Activated CD4-positive, alpha-beta T cell treated with anti-CD3 and anti-CD28 coated beads for 24 hours (primary cell): ENCODE data around the gene LATS2.
"Not testable (repeated sequence)": the region's sequence is repeated elsewhere in the genome, so short reads cannot be mapped to it uniquely, and the experiment has no call there.

Experiments
- DNase-seq, 2 donors: peaks; one replicate each; pipeline ENCODE4 v3.0.0-alpha.2; 2020; ENCODE audit warnings: low read depth in 2 of 2

The LATS2 gene

DNA sequence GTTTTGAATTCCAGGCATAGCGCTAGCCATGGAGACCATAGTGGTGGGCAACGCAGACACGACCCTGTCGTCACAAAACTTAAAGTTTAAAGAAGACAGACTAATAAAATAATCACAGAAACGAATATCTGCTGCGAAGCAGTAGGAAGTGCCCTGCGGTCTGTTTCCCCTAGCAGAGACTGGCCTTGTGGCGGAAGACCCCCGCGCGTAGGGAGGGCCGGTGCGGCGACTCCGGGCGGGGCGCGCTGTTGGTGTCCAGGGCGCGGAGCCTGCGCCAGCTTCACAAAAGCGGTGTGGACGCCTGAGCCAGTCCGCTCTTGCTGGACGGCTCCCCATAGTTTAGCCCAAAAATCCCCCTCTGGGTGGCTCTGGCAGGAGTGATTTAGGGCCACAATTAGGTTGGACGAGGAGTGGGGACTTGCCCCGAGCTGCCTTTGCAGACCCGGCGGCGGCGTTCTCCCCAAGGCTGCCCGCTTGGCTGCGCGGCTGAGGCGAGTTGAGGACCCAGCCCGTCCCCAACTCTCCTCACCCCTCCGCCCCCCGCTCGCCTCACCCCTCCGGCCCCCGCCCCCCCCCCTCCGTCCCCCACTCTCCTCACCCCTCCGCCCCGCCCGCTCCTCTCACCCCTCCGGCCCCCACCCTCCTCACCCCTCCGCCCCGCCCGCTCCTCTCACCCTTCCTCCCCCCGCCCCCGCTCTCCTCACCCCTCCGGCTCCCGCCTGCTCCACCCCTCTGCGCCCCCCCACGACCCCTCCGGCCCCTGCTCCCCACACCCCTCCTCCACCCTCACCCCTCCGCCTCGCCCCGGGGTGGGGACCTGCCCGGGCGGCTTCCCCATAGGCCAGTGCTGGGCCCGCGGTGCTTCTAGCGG is 14.2 kb upstream of the LATS2 start:
- DNase-seq: no peak

DNA sequence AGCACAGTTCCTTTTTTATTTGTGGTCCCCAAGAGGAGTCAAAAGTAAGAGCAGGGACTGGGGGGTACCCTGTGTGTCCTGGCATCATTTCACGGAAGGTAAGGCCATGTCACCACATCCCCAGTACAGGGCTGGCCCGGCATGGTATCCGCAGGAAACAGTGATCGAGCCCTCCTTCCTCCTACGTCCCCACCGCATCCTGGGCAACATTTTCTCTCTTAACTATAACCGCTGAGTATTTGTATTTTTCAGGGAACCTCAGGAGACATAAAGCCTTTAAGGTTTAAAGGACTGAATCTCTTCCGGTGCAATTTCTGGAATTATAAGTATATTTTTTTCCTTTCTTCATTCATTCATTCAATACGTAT is 13.6 kb upstream of the LATS2 start:
- DNase-seq: no peak

DNA sequence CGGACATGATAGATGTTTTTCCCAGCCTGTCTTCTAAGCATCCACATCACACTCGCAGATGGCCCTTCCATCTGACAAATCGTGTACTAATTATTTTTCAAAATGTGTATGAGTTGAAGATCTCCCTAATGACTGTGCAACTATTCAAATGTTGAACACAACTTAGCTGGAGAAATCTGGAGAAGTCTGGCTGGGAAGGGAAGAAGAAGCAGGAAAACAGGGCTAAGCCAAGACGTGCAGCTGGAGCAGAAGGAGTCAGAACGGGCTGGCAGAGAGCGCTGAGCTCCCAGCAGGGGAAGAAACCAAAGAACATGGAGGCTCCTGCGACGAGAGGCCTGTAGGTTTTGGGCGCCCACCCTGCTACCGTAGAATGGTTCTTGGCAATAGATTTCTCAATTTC is 13.2 kb upstream of the LATS2 start:
- DNase-seq: no peak

DNA sequence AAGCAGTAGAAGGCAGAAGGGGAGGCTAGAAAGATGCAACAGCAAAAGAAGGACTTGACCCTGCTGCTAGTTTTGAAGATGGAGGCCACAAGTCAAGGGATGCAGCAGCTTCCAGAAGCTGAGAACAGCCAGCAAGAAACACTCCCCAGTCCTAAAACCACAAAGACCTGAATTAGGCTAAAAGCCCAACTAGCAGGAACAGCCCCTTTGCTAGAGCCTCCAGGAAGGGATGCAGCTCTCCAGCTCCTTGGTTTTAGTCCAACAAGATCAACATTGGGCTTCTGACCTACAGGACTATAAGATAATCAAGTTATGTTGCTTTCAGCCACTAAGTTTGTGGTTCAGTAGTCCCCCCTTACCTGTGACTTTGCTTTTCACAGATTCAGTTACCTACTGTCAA is 10.5 kb upstream of the LATS2 start:
- no peak for DNase-seq

DNA sequence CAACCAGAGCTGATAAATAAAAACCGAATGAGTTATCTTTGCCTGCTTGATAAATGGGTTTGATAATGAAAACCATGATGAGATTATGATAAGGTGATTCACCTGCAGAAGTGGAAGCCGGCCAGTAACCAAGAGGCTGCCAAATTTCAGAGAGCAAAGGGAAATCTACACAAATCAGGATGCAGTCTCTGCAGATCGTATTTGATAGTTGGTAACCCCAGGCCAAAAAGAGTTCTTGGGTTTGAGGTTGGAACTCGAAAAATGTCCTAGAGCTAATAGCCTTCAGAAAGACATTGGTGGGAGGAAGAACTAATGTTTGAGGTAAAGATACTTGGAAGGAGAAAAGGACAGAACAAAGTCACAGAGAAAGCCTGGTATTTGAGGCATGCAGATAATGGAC is 9.6 kb upstream of the LATS2 start:
- no peak for DNase-seq

DNA sequence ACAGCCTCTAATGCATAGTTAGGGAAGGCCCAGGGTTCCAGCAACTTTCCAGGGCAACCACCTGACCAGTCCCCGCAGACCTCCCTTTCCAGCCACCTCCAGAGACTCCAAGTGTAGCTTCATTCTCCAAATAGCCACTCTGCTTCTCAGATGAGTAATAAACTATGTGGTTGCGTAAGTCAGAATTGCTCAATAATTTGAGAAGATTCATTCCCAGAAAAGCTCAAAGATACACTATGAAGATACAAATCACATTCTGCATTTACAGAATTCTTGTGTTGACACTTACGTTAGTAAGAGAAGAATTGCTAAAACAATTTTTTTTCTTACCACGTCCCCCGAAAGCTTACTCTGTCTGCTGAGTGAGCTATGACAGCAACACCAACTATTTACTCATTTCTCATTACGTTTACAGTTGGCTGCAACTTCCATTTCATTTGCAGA is 8.2 kb upstream of the LATS2 start:
- DNase-seq: no peak

DNA sequence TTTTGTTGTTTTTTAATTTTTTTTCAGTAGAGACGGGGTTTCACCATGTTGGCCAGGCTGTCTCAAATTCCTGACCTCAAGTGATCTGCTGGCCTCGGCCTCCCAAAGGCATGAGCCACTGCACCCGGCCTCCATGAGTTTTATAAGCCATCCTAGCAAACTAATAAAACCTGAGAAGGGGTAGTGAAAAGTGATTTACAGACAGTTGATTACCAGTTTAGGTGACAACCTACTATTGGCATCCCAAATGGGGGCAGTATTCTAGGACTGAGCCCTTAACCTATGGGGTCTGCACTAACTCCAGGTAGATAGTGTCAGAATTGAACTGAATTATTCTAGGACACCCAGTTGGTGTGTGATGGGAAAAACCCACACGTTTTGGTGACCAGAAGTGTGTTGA is 6.5 kb upstream of the LATS2 start:
- no peak for DNase-seq

DNA sequence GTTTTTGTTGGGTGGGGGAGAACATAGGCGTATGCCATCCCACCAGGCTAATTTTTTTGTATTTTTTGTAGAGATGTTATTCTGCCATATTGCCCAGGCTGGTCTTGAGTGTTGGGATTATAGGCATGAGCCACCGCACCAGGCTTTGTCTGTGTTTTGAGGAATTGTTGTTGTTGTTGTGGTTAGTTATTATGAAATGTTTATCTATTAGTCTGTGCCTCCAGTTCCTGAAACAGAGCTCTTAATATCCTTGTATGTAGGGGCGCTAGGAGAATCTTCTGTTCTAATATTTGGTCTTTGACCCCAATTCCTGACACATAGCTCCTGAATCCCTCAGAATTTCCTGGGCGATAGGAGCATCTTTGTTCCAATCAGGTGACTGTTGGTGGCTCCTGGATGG is 5.6 kb upstream of the LATS2 start:
- no peak for DNase-seq

DNA sequence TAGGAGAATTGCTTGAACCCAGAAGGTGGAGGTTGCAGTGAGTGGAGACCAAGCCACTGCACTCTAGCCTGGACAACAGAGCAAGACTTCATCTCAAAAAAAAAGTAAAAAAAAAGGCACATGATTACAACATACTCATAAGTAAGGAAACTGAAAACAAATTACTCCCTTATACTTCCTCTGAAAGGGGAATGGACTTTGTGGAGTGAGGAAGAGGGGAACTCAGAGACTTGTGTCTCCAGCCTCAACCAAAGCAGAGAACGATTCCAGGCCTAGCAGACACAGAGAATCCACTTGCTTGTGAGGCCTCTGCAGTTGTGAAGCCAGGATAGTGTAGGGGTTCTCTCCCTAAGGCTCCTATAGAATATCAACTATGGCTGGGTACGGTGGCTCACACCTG is 4.3 kb upstream of the LATS2 start:
- DNase-seq: no peak

DNA sequence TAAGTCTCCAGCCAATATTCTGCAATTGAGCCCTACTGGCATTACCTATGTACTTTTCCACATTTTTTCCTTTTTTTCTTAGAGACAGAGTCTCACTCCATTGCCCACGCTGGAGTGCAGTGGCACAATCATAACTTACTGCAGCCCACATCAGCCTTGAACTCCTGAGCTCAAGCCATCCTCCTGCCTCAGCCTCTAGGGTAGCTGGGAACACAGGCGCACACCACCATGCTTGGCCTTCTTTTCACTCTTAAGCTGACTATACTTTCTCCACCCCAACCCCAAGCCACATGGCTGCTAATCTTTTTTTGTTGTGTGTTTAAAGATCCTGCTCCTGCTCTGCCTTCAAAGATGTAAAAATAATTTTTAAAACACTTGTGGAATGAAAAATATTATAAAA is 1.6 kb upstream of the LATS2 start:
- DNase-seq: no peak

DNA sequence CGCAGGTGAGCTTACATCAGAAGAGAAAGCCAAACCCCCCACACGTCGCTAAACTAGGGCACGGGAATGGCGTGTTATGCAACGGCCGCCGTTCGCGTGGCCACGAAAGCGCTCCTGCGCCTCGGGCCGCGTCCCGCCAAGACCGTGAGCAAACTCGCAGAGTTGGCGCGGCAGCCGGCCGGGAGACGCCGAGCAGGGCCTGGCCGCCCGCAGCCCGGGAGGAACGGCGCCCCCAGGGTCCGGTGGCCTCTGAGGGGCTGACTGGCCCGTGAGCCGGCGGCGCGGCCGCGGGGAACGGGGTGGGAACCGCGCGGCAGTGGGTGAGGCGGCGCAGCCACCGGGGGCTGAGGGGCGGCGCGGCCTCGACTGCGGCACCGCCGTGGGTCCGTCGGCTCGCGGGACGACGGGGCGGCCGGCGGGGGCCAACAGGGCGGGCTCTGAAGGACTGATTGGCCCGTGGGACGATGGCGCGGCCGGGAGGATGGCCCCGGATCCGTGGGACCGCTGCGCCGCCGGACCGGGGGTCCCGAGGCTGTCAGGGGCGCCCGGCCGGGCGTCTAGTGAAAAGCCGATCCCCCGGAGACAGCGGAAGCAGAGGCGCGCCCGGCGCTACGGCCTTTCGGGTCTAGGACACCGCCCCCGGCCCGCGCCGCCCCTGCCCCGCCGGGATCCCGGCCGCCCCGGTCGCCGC is 903 bp downstream of the LATS2 start:
- DNase-seq: no peak

DNA sequence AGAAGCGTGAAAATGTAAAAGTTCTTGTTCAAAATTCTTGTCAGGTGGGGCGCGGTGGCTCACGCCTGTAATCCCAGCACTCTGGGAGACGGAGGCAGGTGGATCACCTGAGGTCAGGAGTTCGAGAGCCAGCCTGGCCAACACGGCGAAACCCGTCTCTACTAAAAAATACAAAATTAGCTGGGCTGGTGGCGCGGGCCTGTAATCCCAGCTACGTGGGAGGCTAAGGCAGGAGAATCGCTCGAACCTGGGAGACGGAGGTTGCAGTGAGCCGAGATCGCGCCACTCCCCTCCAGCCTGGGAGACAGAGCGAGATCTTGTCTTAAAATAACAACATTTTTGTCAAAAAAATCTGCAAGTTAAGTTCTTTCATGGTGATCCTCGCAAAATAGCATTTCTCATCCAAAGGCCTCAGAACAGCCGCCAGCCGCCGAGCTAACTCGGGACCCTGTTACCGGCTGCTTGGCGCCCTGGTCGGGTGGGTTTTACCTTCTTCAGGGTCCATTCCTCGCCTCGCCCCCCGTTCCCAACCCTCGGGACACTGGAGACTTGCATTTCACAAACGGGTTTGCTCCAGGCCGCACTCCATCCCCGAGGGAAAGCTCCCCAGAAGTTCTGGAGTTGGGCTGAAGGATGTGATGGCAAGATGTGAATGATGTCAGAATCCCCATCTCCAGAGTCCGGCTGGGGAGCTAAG is 1.6 kb downstream of the LATS2 start:
- DNase-seq: no peak

DNA sequence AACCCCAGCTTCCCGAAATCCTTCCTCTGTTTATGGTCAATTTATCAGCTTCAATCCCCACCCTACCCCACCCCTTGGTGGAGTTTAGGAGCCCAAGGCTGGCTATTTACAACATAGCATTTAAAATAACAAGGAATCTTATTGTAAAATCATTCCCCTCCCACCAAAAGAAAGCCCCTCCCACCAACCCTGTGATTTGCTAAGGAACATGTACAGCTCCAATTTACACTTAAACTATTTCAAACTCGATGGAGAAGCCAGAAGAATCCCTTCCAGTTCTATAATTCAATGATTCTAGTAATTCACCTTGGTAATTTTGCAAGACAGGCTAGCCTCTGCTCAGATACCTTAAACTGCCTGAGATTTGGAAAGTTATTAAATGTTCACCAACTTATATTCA is 3.0 kb downstream of the LATS2 start:
- DNase-seq: no peak

DNA sequence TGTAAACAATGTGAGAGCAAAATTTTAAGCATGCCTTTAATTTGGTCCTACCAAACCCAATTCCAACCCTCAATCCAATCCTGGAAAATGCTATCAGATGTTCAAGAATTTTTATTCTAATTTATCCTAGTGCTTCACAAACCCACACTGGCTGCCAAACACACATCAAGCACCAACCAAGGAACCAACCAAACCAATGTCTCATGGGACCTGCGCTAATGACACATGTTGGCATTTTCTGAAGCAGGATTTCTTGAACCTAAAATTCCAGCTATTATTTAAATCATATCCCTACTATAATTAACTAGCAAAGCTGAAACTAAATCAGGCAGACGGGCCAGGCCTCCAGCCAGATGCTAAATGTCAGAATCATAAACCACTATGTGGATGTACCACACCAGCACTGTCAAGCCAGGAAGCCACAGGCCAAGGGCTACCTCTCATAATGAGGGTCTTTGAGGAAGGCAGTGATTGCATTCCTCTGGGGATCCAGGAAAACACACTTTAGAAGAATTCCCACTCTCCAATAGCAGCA is 5.8 kb downstream of the LATS2 start:
- DNase-seq: no peak

DNA sequence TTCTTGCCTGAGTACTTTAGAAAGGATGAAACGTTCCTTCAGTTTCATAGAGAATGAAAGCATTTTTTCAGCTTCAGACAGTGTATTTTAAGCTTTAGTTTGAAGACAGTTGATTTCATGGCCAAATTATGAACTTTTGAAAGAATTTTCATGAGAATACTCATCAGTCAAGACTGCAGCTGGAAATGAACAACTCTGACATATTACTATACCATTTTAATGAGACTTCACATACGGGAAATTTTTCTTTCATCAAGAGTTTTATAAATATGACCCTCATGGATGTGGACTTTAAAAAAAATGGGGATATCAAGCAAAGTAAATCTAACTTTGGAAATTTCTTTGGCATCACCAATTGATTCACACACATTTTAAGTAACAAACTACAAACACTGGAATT is 6.4 kb downstream of the LATS2 start:
- no peak for DNase-seq

DNA sequence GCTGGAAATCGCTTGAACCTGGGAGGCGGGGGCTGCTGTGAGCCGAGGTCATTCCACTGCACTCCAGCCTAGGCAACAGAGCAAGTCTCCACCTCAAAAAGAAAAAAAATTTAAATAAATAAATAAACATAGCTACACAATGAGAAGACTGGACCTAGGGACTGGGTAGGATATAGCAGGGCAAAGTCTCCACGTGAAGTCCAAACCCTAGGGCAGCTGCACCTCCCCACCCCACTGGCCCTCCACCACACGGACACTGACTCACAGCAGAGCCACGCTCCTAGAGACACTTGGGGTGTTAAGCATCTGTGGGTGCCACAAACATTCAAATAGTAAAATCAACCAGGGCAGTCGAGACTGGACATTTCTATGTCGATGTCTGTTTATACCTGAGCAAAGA is 7.1 kb downstream of the LATS2 start:
- DNase-seq: no peak

DNA sequence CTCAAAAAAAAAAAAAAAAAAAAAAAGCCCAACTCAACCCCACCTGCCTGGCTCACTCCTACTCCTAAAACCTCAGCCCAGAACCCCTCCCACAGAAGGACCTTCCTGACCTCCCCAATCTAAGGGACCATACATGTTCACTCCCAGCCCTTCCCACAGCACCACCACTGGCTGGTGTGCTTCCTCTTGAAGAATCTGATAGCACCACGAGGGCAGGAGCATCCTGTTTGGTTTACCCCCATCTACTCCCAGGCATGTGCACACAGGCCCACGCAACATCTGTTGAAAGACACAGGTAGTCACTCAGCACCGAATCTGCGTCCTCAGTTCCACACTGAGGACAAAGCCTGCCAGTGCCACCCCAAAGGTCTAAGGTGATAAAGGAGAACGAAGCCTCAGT is 8.2 kb downstream of the LATS2 start:
- DNase-seq: no peak

DNA sequence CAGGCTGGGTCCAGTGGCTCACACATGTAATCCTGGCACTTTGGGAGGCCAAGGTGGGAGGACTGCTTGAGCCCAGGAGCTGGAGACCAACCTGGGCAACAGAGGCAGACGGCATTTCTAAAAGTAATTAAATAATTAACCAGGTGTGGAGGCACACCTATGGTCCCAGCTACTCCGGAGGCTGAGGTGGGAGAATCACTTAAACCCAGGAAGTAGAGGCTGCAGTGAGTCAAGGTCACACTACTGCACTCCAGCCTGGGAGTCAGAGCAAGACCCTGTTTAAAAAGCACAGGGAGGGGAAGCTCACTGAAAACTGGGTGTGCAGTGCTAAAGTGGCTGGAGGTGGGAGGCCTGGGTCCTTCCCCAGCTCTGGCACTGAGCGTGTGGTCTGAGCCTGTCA is 9.7 kb downstream of the LATS2 start:
- no peak for DNase-seq

DNA sequence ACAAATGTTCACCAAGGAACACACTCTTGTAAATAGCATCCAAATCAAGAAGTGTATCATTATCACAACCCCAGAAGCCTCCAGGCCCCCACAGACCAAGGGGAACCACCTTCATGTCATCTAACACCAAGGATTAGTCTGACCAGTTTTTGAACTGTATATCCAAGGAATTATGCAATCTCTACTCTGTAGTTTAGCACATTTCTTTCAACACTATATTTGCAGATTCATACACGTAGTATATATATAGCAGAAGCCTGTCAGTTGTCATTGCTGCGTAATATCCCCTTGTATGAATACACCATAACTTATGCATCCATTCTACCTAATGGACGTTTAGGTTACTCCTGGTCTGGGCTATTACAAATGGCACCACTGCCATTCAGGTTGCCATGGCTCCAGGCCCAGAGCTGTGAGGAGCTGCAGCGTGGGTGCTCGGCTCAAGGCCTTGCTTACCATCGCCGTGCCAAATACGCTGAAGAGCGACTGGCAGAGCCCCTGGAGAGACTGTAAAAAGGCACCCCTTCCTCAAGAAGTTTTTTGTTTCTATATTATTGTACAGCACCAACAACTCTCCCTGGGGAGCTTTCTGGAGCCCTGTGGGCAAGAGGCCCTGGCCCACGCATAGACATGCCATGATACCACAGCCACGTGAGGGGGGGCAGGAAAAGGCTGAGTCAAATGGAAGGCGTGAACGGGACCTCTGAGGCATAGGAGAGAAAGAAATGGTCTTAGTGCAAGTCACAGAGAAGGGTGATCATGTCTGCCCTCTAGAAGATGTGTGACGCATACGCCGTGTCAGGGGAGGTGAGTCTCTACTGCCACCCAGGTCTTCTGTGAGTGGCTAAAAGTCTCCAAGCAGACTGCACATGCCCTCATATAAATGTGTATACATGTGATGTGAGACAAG is 10.8 kb downstream of the LATS2 start:
- no peak for DNase-seq

DNA sequence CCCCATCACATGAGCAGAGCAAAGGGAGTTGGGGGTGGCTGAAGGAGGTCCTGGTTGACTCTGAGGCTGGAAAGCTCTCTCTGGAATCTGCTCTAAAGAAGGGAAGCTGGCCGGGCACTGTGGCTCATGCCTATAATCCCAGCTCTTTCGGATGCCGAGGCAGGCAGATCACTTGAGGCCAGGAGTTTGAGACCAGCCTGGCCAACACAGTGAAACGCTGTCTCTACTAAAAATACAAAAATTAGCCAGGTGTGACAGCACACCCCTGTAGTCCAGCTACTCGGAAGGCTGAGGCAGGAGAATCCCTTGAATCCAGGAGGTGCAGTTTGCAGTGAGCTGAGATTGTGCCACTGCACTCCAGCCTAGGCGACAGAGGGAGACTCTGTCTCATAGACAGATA is 11.7 kb downstream of the LATS2 start:
- DNase-seq: not testable (repeated sequence)

DNA sequence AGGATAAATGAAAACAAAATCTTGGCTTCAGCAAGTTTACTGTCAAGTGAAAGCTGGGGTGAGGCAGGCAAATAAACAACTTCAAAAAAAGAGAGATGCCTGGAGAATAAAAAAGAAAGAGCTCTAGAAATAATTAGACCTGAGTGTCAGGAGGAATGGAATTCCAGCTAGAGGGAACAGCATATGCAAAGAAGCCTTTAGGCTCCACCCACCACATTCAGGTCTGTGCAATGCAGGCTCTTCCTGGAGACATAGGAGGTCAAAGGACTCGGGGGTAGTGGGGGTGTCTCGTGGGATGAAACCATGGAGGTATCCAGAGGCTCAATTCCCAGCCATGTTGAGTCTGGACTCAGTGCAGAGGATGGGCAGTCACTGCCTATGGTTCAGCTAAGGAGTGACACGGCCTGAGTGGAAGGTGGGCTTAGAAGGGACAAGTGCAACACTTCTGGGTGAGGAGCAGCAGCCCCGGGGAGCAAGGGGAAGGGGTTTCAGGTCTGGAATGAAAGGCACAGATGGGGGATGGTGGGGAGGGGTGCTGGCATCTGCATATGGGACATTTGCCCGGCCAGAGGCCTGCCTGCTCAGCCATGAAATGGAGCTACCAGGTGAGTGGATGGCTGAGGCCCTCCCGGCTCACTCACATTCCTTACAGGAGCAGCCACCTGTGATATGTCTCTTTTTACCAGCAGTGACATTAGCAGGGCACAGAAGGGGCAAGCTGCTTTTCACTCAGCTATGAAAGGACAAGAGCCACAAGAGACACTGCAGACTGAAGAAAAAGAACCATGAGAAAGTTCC is 12.3 kb downstream of the LATS2 start:
- no peak for DNase-seq
